WTC11 (cell line): ENCODE measurements around the gene BORCS6.

Experiments used
- ATF2 ChIP-seq: sonication (generic); formaldehyde crosslinking; IDR thresholded peaks from 2 replicates; pipeline ENCODE4 v1.8.1; 2022; ENCODE audit warnings: low read depth, missing genetic modification reagents, borderline replicate concordance
- E2F1 ChIP-seq: sonication (generic); formaldehyde crosslinking; IDR thresholded peaks from 2 replicates; pipeline ENCODE4 v1.8.0; 2022; ENCODE audit warnings: mild to moderate bottlenecking, missing genetic modification reagents
- E2F5 ChIP-seq: sonication (generic); formaldehyde crosslinking; IDR thresholded peaks from 2 replicates; pipeline ENCODE4 v1.8.1; 2022; ENCODE audit warnings: mild to moderate bottlenecking, moderate library complexity, missing genetic modification reagents
- ELF4 ChIP-seq: sonication (generic); formaldehyde crosslinking; IDR thresholded peaks from 2 replicates; pipeline ENCODE4 v1.8.1; 2022; ENCODE audit warnings: low read depth, mild to moderate bottlenecking, moderate library complexity, missing genetic modification reagents
- NR1H2 ChIP-seq: sonication (generic); formaldehyde crosslinking; IDR thresholded peaks from 2 replicates; pipeline ENCODE4 v1.9.0; 2021; ENCODE audit warnings: mild to moderate bottlenecking, moderate library complexity, missing genetic modification reagents
- RELA ChIP-seq: sonication (generic); formaldehyde crosslinking; IDR thresholded peaks from 2 replicates; pipeline ENCODE4 v1.8.1; 2022; ENCODE audit warnings: missing genetic modification reagents, mild to moderate bottlenecking, borderline replicate concordance
- SMAD4 ChIP-seq: sonication (generic); formaldehyde crosslinking; IDR thresholded peaks from 2 replicates; pipeline ENCODE4 v1.8.0; 2022; ENCODE audit warnings: mild to moderate bottlenecking, missing genetic modification reagents
- TF ChIP-seq, protein P1 (sequence below): fragments of 200-600 bp; IDR thresholded peaks from 2 replicates; pipeline ENCODE4 v1.8.0; 2022; ENCODE audit warnings: antibody characterized with exemption
- TF ChIP-seq, protein P2 (sequence below): sonication (generic); formaldehyde crosslinking; IDR thresholded peaks from 2 replicates; pipeline ENCODE4 v1.8.1; 2022; ENCODE audit warnings: missing genetic modification reagents, borderline replicate concordance

DNA sequence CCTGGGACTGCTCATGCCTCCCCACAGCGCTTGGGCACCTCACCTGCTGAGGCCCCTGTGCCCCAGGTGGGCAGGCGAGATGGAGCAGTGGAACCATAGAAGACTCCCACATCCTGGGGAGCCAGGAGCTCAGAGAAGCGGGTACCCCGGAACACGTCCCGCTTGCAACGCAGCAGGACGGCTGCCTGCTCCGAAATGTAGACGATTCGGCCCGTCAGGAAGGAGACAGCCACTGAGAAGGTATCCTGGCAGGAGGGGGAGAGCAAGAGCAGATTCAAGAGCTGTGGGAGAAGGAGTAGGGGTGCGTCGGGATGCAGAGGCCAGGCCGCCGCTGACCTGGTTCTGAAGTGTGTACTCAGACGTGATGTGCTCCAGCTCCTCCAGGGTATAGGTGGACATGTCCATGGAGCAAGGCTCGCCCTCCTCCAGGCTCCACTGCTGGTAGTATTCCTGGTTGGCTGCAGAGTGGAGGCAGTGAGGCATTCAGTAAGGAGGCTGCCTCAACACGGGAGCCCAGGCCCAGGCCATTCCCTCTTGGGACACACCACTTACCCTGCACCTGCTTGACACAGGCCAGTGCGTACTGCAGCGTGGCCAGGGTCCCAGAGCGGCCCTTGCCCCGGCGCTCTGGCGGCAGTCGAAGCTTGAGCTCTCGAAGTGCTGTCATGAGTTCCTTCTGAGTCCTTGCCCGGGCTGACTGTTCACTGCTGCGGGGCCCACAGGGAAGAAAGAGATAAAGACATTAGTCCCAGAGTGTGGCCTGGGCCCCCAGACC lies 40.4 kb downstream of the BORCS6 start:
- no peak for TF ChIP-seq E2F5 (CRISPR knock-in tag)
- TF ChIP-seq, protein P1, sequence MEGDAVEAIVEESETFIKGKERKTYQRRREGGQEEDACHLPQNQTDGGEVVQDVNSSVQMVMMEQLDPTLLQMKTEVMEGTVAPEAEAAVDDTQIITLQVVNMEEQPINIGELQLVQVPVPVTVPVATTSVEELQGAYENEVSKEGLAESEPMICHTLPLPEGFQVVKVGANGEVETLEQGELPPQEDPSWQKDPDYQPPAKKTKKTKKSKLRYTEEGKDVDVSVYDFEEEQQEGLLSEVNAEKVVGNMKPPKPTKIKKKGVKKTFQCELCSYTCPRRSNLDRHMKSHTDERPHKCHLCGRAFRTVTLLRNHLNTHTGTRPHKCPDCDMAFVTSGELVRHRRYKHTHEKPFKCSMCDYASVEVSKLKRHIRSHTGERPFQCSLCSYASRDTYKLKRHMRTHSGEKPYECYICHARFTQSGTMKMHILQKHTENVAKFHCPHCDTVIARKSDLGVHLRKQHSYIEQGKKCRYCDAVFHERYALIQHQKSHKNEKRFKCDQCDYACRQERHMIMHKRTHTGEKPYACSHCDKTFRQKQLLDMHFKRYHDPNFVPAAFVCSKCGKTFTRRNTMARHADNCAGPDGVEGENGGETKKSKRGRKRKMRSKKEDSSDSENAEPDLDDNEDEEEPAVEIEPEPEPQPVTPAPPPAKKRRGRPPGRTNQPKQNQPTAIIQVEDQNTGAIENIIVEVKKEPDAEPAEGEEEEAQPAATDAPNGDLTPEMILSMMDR: no peak
- no peak for TF ChIP-seq ELF4
- TF ChIP-seq, protein P2, sequence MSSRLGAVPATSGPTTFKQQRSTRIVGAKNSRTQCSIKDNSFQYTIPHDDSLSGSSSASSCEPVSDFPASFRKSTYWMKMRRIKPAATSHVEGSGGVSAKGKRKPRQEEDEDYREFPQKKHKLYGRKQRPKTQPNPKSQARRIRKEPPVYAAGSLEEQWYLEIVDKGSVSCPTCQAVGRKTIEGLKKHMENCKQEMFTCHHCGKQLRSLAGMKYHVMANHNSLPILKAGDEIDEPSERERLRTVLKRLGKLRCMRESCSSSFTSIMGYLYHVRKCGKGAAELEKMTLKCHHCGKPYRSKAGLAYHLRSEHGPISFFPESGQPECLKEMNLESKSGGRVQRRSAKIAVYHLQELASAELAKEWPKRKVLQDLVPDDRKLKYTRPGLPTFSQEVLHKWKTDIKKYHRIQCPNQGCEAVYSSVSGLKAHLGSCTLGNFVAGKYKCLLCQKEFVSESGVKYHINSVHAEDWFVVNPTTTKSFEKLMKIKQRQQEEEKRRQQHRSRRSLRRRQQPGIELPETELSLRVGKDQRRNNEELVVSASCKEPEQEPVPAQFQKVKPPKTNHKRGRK (CRISPR knock-in tag): no peak
- TF ChIP-seq ATF2: no peak
- no peak for TF ChIP-seq SMAD4
- TF ChIP-seq E2F1 (CRISPR knock-in tag): no peak
- TF ChIP-seq RELA (CRISPR knock-in tag): no peak
- TF ChIP-seq NR1H2 (CRISPR knock-in tag): no peak
